Fibroblast of lung (primary cell): ENCODE data around the gene BLOC1S5. TPM values are rescaled to one million over a fixed set of nuclear protein-coding genes. Genes with fewer than 3 reads are reported as not detected.

ENCODE experiments used
- DNase-seq, 2 donors: peaks; one replicate each; pipeline versions ENCODE4 v3.0.0 to v3.0.0-alpha.2; 2010; ENCODE audit warnings: low read depth in 2 of 2
- H2AFZ ChIP-seq: 2 replicates; pipeline ENCODE4 v1.5.1; 2012; ENCODE audit warnings: low read length, control low read depth, inconsistent platforms
- H3K27ac ChIP-seq: 2 replicates; pipeline ENCODE4 v1.5.1; 2011; ENCODE audit warnings: low read length, control low read depth; ENCODE audit not compliant: insufficient read depth
- H3K27me3 ChIP-seq: 2 replicates; pipeline ENCODE4 v1.5.1; 2011; ENCODE audit warnings: mild to moderate bottlenecking, low read length; ENCODE audit not compliant: control insufficient read depth, insufficient read depth
- H3K36me3 ChIP-seq: 2 replicates; pipeline ENCODE4 v1.5.1; 2011; ENCODE audit warnings: low read length; ENCODE audit not compliant: control insufficient read depth, insufficient read depth
- H3K4me1 ChIP-seq: 2 replicates; pipeline ENCODE4 v1.5.1; 2011; ENCODE audit warnings: low read length; ENCODE audit not compliant: control insufficient read depth, insufficient read depth; ENCODE audit errors: extremely low read depth
- H3K4me2 ChIP-seq: 2 replicates; pipeline ENCODE4 v1.5.1; 2011; ENCODE audit warnings: low read length, control low read depth; ENCODE audit not compliant: insufficient read depth; ENCODE audit errors: extremely low read depth
- H3K4me3 ChIP-seq, 4 experiments: fragments of 200-600 bp in 1 of 4; sonication (generic) in 1 of 4; replicated peaks in 1 of 4; 2 replicates each; pipeline ENCODE4 v1.5.1; 2011 to 2016; ENCODE audit warnings: low read length in 4 of 4, low read depth in 3 of 4, mild to moderate bottlenecking in 3 of 4, control low read depth in 2 of 4, inconsistent platforms in 1 of 4, mixed read lengths in 1 of 4; ENCODE audit not compliant: insufficient read depth in 1 of 4; ENCODE audit errors: control extremely low read depth in 1 of 4
- H3K79me2 ChIP-seq: 2 replicates; pipeline ENCODE4 v1.5.1; 2012; ENCODE audit warnings: mild to moderate bottlenecking, low read length, inconsistent platforms; ENCODE audit not compliant: control insufficient read depth, insufficient read depth
- H3K9ac ChIP-seq: 2 replicates; pipeline ENCODE4 v1.5.1; 2011; ENCODE audit warnings: mild to moderate bottlenecking, low read length, control low read depth; ENCODE audit not compliant: insufficient read depth
- H3K9me3 ChIP-seq: 2 replicates; pipeline ENCODE4 v1.5.1; 2012; ENCODE audit warnings: low read depth, low read length; ENCODE audit not compliant: control insufficient read depth, insufficient read depth
- H4K20me1 ChIP-seq: 2 replicates; pipeline ENCODE4 v1.5.1; 2011; ENCODE audit warnings: low read length; ENCODE audit not compliant: control insufficient read depth, insufficient read depth; ENCODE audit errors: extremely low read depth
- CTCF ChIP-seq, 2 donors: IDR thresholded peaks in 1 of 2; conservative IDR thresholded peaks in 1 of 2; 1 replicate in 1 of 2; 2 replicates in 1 of 2; pipeline ENCODE4 v1.5.1; 2011 to 2012; ENCODE audit warnings: low read length in 2 of 2, control low read depth in 1 of 2, inconsistent platforms in 1 of 2, low read depth in 1 of 2, mild to moderate bottlenecking in 1 of 2
- EZH2 ChIP-seq: IDR thresholded peaks from 2 replicates; pipeline ENCODE4 v1.5.1; 2012; ENCODE audit warnings: low read length, control low read depth, mild to moderate bottlenecking; ENCODE audit errors: missing control alignments
- polyA plus RNA-seq, 2 donors: library from polyadenylated mRNA; depleted of rRNA in 1 of 2; stranded (reverse) in 1 of 2; unstranded in 1 of 2; fragments of >200 nt; gene quantifications; 2 replicates each; pipeline ENCODE4 v1.2.1, GENCODE V29; 2011 to 2012; ENCODE audit warnings: missing spikeins in 1 of 2
- total RNA-seq: library from RNA; depleted of rRNA; stranded (reverse); fragments of >200 nt; gene quantifications from 2 replicates; pipeline ENCODE4 v1.2.1, GENCODE V29; 2014

Gene BLOC1S5
- total and polyA plus RNA-seq, 2 donors (not counting 1 experiment from before 2014, with no cell fraction given), result 10.1 to 20.6 TPM

GRCh38 chr6:8080362-8081151 is 16.4 kb upstream of the BLOC1S5 start:
- H3K4me2 ChIP-seq, result peak overlapping the region; percentile 7
- H3K4me1 ChIP-seq, result peaks cover 24% of the 10 kb centered on the region
- no peaks in the 10 kb centered on the region for H3K9me3 ChIP-seq
- no peaks in the 10 kb centered on the region for H3K79me2 ChIP-seq
- no peaks in the 10 kb centered on the region for H3K36me3 ChIP-seq
- no peak overlapping the region for H2AFZ ChIP-seq
- H3K4me3 ChIP-seq, result no peak overlapping the region
- DNase-seq, result peak; percentile 69 to 82
- TF ChIP-seq EZH2, result no peak
- TF ChIP-seq CTCF (conservative IDR thresholded peaks at IDR 0.05 in 1 of 2, IDR thresholded peaks at IDR 0.05 in 1 of 2; ENCODE audit: low read depth in 1 of 2, low read length in 2 of 2), result no peak
- H4K20me1 ChIP-seq, result no peaks in the 10 kb centered on the region
- H3K27me3 ChIP-seq, result no peaks in the 10 kb centered on the region
- no peak overlapping the region for H3K27ac ChIP-seq
- no peak overlapping the region for H3K9ac ChIP-seq

DNA sequence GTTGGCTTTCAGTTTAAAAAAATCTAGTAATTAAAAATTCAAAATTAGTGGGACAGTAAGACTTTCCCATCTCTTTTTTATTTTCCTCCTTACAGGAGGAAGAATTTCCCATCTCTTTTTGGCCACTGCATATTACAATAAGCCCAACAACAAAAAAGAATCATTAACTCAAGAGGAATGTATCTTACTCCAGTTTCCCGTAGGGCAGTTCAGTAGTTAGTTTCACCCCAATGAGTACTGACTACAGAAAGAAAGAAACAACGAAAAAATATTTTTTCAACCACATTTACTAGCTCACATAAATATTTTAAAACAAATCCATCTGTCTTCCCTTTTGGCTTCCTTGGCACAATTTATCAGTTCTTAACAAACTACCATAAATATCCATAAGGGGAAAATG is 14.9 kb upstream of the BLOC1S5 start:
- H3K27ac ChIP-seq, result no peak overlapping the region
- no peaks in the 10 kb centered on the region for H3K27me3 ChIP-seq
- no peak overlapping the region for H3K4me3 ChIP-seq
- no peak overlapping the region for H3K4me2 ChIP-seq
- H3K9me3 ChIP-seq, result no peaks in the 10 kb centered on the region
- H3K79me2 ChIP-seq, result no peaks in the 10 kb centered on the region
- no peak overlapping the region for H3K9ac ChIP-seq
- peaks cover 16% of the 10 kb centered on the region for H3K4me1 ChIP-seq
- TF ChIP-seq CTCF (conservative IDR thresholded peaks at IDR 0.05 in 1 of 2, IDR thresholded peaks at IDR 0.05 in 1 of 2; ENCODE audit: low read depth in 1 of 2, low read length in 2 of 2), result no peak
- no peak for TF ChIP-seq EZH2
- H2AFZ ChIP-seq, result no peak overlapping the region
- no peaks in the 10 kb centered on the region for H3K36me3 ChIP-seq
- H4K20me1 ChIP-seq, result no peaks in the 10 kb centered on the region
- DNase-seq, result no peak

DNA sequence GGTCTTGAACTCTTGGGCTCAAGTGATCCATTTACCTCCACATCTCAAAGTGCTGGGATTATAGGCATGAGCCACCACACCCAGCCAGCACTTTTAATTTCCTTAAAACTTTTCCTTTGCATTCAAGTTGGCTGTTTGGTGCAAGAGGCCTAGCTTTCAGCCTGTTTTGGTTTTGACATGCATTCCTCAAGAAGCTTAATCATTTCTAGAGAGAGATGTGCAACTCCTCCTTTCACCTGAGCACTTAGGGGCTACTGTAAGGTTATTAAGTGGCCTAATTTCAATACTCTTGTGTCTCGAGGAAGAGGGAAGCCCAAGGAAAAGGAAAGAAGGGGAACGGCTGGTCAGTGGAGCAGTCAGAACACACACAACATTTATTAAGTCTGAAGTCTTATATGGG is 13.8 kb upstream of the BLOC1S5 start:
- H3K4me3 ChIP-seq, result no peak overlapping the region
- no peak for DNase-seq

More for the DNA sequence above, 13.8 kb upstream of the BLOC1S5 start:
- Histone ChIP-seq H3K79me2 (no peaks in the 10 kb centered on the region), H3K27ac (no peak overlapping the region), H3K4me1 (peaks cover 8% of the 10 kb centered on the region), H3K27me3 (no peaks in the 10 kb centered on the region), H4K20me1 (no peaks in the 10 kb centered on the region), H3K4me2 (no peak overlapping the region), H3K9me3 (no peaks in the 10 kb centered on the region), H2AFZ (no peak overlapping the region), H3K9ac (no peak overlapping the region), H3K36me3 (no peaks in the 10 kb centered on the region)
- TF ChIP-seq CTCF (conservative IDR thresholded peaks at IDR 0.05 in 1 of 2, IDR thresholded peaks at IDR 0.05 in 1 of 2; ENCODE audit: low read depth in 1 of 2, low read length in 2 of 2), result no peak
- TF ChIP-seq EZH2, result no peak
